HCT116 (cell line): ENCODE results near the gene NRSN1.

ENCODE experiments used
- CEBPB ChIP-seq: IDR thresholded peaks from 2 replicates; pipeline ENCODE4 v1.6.1; 2012; ENCODE audit warnings: low read depth
- EZH2 ChIP-seq: fragments of 200-600 bp; sonication (generic); IDR thresholded peaks from 2 replicates; pipeline ENCODE4 v1.6.1; 2017; ENCODE audit warnings: antibody characterized with exemption, mixed run types
- EZH2phosphoT487 ChIP-seq: fragments of 200-600 bp; IDR thresholded peaks from 2 replicates; pipeline ENCODE4 v1.6.1; 2018; ENCODE audit warnings: antibody characterized with exemption, borderline replicate concordance
- FOSL1 ChIP-seq: IDR thresholded peaks from 2 replicates; pipeline ENCODE4 v1.6.1; 2012; ENCODE audit warnings: low read depth
- POLR2A ChIP-seq: IDR thresholded peaks from 2 replicates; pipeline ENCODE4 v1.7.0; 2011; ENCODE audit warnings: borderline replicate concordance; ENCODE audit not compliant: insufficient read depth, insufficient read length; ENCODE audit errors: extremely low read depth
- POLR2AphosphoS5 ChIP-seq: IDR thresholded peaks from 2 replicates; pipeline ENCODE4 v1.6.1; 2011; ENCODE audit warnings: mild to moderate bottlenecking, low read depth, low read length, moderate library complexity
- RAD21 ChIP-seq: IDR thresholded peaks from 2 replicates; pipeline ENCODE4 v1.6.1; 2012; ENCODE audit warnings: low read depth, mild to moderate bottlenecking
- SIN3A ChIP-seq: IDR thresholded peaks from 2 replicates; pipeline ENCODE4 v1.6.1; 2012; ENCODE audit warnings: low read depth
- TCF7L2 ChIP-seq: IDR thresholded peaks from 2 replicates; pipeline ENCODE4 v1.7.0; 2011; ENCODE audit warnings: borderline replicate concordance, inconsistent platforms; ENCODE audit not compliant: insufficient read depth, insufficient read length; ENCODE audit errors: extremely low read depth
- TF ChIP-seq, protein P1 (sequence below): IDR thresholded peaks from 2 replicates; pipeline ENCODE4 v1.6.1; 2011; ENCODE audit warnings: mild to moderate bottlenecking, low read length, moderate library complexity; ENCODE audit not compliant: insufficient replicate concordance; ENCODE audit errors: extremely low read depth
- TF ChIP-seq, protein P2 (sequence below): IDR thresholded peaks from 2 replicates; pipeline ENCODE4 v1.6.1; 2012
- TF ChIP-seq, protein P3 (sequence below), 3 experiments: fragments of 200-600 bp in 1 of 3; sonication (generic) in 1 of 3; IDR thresholded peaks in 2 of 3; conservative IDR thresholded peaks in 1 of 3; 2 replicates each; pipeline ENCODE4 v1.5.1; 2012 to 2017; ENCODE audit warnings: low read depth in 2 of 3, low read length in 2 of 3, antibody characterized with exemption in 1 of 3, borderline replicate concordance in 1 of 3, control low read depth in 1 of 3, mild to moderate bottlenecking in 1 of 3, mixed read lengths in 1 of 3, mixed run types in 1 of 3, moderate library complexity in 1 of 3; ENCODE audit not compliant: insufficient read depth in 1 of 3

DNA sequence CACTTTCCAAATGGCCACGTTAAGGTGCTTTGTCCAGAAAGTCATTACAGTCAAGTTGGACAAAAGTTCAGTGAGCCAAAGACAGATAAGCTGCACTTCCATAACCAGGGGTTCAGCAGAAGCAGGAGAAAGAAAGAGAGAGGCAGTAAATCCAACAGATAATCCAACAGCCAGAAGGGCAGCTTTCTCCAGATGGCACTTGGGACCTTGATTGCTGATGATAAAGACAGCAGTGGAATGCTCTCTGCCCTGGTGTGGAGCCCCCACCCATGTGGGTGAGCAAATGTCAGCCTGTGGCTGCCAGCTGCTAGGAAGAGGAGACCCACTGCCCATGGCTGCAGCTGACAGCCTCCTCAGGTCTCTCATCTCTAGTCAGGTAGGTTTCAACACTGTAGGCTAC, 18.7 kb upstream of the NRSN1 start:
- no peak for TF ChIP-seq EZH2
- TF ChIP-seq, protein P1, sequence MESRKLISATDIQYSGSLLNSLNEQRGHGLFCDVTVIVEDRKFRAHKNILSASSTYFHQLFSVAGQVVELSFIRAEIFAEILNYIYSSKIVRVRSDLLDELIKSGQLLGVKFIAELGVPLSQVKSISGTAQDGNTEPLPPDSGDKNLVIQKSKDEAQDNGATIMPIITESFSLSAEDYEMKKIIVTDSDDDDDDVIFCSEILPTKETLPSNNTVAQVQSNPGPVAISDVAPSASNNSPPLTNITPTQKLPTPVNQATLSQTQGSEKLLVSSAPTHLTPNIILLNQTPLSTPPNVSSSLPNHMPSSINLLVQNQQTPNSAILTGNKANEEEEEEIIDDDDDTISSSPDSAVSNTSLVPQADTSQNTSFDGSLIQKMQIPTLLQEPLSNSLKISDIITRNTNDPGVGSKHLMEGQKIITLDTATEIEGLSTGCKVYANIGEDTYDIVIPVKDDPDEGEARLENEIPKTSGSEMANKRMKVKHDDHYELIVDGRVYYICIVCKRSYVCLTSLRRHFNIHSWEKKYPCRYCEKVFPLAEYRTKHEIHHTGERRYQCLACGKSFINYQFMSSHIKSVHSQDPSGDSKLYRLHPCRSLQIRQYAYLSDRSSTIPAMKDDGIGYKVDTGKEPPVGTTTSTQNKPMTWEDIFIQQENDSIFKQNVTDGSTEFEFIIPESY, result no peak
- no peak for TF ChIP-seq RAD21
- TF ChIP-seq SIN3A, result no peak
- no peak for TF ChIP-seq POLR2AphosphoS5
- TF ChIP-seq, protein P2, sequence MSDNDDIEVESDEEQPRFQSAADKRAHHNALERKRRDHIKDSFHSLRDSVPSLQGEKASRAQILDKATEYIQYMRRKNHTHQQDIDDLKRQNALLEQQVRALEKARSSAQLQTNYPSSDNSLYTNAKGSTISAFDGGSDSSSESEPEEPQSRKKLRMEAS, result no peak
- TF ChIP-seq FOSL1, result no peak
- TF ChIP-seq, protein P3, sequence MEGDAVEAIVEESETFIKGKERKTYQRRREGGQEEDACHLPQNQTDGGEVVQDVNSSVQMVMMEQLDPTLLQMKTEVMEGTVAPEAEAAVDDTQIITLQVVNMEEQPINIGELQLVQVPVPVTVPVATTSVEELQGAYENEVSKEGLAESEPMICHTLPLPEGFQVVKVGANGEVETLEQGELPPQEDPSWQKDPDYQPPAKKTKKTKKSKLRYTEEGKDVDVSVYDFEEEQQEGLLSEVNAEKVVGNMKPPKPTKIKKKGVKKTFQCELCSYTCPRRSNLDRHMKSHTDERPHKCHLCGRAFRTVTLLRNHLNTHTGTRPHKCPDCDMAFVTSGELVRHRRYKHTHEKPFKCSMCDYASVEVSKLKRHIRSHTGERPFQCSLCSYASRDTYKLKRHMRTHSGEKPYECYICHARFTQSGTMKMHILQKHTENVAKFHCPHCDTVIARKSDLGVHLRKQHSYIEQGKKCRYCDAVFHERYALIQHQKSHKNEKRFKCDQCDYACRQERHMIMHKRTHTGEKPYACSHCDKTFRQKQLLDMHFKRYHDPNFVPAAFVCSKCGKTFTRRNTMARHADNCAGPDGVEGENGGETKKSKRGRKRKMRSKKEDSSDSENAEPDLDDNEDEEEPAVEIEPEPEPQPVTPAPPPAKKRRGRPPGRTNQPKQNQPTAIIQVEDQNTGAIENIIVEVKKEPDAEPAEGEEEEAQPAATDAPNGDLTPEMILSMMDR (IDR thresholded peaks at IDR 0.05 in 2 of 3, conservative IDR thresholded peaks at IDR 0.05 in 1 of 3; ENCODE audit: borderline replicate concordance in 1 of 3, insufficient read depth in 1 of 3, low read depth in 2 of 3, low read length in 2 of 3), result no peak
- TF ChIP-seq EZH2phosphoT487, result no peak
- TF ChIP-seq CEBPB, result no peak
- no peak for TF ChIP-seq POLR2A
- TF ChIP-seq TCF7L2, result no peak
